ENCODE results near the gene MTHFD2L. TPM values are rescaled to one million over a fixed set of nuclear protein-coding genes. Genes with fewer than 3 reads are reported as not detected.

The MTHFD2L gene
- total RNA-seq, 2 donors from 2014 or later: 5.8 to 26.9 TPM

GRCh38 chr4:74327762-74328161 lies 169.8 kb downstream of the MTHFD2L start:
- TF ChIP-seq CTCF (IDR thresholded peaks at IDR 0.05): no peak
- Histone ChIP-seq H3K4me1 (ENCODE audit: control insufficient read depth in 1 of 2, low read depth in 2 of 2) (no peaks in the 10 kb centered on the region), H3K9me3 (no peaks in the 10 kb centered on the region), H3K36me3 (no peaks in the 10 kb centered on the region), H3K27ac (no peak overlapping the region), H3K27me3 (replicated peaks; ENCODE audit: insufficient read depth) (no peaks in the 10 kb centered on the region), H3K4me3 (no peak overlapping the region)
- DNase-seq (ENCODE audit: low spot score) (no peak), ATAC-seq (ENCODE audit: insufficient number of reproducible peaks, low FRiP score, low read depth) (no peak)

- Histone ChIP-seq H3K9me3 (no peaks in the 10 kb centered on the region), H3K36me3 (no peaks in the 10 kb centered on the region), H3K27me3 (replicated peaks; ENCODE audit: insufficient read depth) (no peaks in the 10 kb centered on the region), H3K4me3 (no peak overlapping the region), H3K27ac (no peak overlapping the region), H3K4me1 (ENCODE audit: control insufficient read depth in 1 of 2, low read depth in 2 of 2) (no peaks in the 10 kb centered on the region)
- TF ChIP-seq CTCF (IDR thresholded peaks at IDR 0.05): no peak
- DNase-seq (ENCODE audit: low spot score): no peak
- ATAC-seq (ENCODE audit: insufficient number of reproducible peaks, low FRiP score, low read depth): no peak
These were observed 170.6 kb downstream of the MTHFD2L start for GRCh38 chr4:74328501-74328900.

- TF ChIP-seq CTCF (IDR thresholded peaks at IDR 0.05): no peak
- H3K36me3 ChIP-seq: no peaks in the 10 kb centered on the region
- ATAC-seq (ENCODE audit: insufficient number of reproducible peaks, low FRiP score, low read depth) (no peak), DNase-seq (ENCODE audit: low spot score) (no peak)
- H3K4me1 ChIP-seq (ENCODE audit: control insufficient read depth in 1 of 2, low read depth in 2 of 2): no peaks in the 10 kb centered on the region
- H3K27me3 ChIP-seq (replicated peaks; ENCODE audit: insufficient read depth): no peaks in the 10 kb centered on the region
- no peaks in the 10 kb centered on the region for H3K9me3 ChIP-seq
- H3K4me3 ChIP-seq: no peak overlapping the region
- H3K27ac ChIP-seq: no peak overlapping the region
These were observed 171.4 kb downstream of the MTHFD2L start for GRCh38 chr4:74329307-74329706.

- no peak for TF ChIP-seq CTCF (IDR thresholded peaks at IDR 0.05)
- ATAC-seq (ENCODE audit: insufficient number of reproducible peaks, low FRiP score, low read depth) (no peak), DNase-seq (ENCODE audit: low spot score) (no peak)
- no peaks in the 10 kb centered on the region for H3K4me1 ChIP-seq (ENCODE audit: control insufficient read depth in 1 of 2, low read depth in 2 of 2)
- no peaks in the 10 kb centered on the region for H3K36me3 ChIP-seq
- H3K9me3 ChIP-seq: no peaks in the 10 kb centered on the region
- H3K27ac ChIP-seq: no peak overlapping the region
- H3K4me3 ChIP-seq: no peak overlapping the region
- no peaks in the 10 kb centered on the region for H3K27me3 ChIP-seq (replicated peaks; ENCODE audit: insufficient read depth)
These were observed 172.4 kb downstream of the MTHFD2L start for GRCh38 chr4:74330295-74330750.

GRCh38 chr4:74331252-74331651 lies 173.3 kb downstream of the MTHFD2L start:
- no peak overlapping the region for H3K27ac ChIP-seq
- no peaks in the 10 kb centered on the region for H3K36me3 ChIP-seq
- H3K4me3 ChIP-seq: no peak overlapping the region
- ATAC-seq (ENCODE audit: insufficient number of reproducible peaks, low FRiP score, low read depth) (no peak), DNase-seq (ENCODE audit: low spot score) (no peak)
- no peak for TF ChIP-seq CTCF (IDR thresholded peaks at IDR 0.05)
- H3K4me1 ChIP-seq (ENCODE audit: control insufficient read depth in 1 of 2, low read depth in 2 of 2): no peaks in the 10 kb centered on the region
- no peaks in the 10 kb centered on the region for H3K27me3 ChIP-seq (replicated peaks; ENCODE audit: insufficient read depth)
- H3K9me3 ChIP-seq: no peaks in the 10 kb centered on the region

Measured in thoracic aorta (tissue), 2 donors.